GM11168 (cell line): Measurements from ENCODE around the gene CFAP100.

Source experiments
- in situ Hi-C: fragments of 300-500 bp; cut with MboI; formaldehyde crosslinking; loops from one replicate; pipeline ENCODE4 v1.12.0; 2022; ENCODE audit warnings: low sequenced_read_pairs; ENCODE audit not compliant: unreplicated experiment

Gene CFAP100

DNA sequence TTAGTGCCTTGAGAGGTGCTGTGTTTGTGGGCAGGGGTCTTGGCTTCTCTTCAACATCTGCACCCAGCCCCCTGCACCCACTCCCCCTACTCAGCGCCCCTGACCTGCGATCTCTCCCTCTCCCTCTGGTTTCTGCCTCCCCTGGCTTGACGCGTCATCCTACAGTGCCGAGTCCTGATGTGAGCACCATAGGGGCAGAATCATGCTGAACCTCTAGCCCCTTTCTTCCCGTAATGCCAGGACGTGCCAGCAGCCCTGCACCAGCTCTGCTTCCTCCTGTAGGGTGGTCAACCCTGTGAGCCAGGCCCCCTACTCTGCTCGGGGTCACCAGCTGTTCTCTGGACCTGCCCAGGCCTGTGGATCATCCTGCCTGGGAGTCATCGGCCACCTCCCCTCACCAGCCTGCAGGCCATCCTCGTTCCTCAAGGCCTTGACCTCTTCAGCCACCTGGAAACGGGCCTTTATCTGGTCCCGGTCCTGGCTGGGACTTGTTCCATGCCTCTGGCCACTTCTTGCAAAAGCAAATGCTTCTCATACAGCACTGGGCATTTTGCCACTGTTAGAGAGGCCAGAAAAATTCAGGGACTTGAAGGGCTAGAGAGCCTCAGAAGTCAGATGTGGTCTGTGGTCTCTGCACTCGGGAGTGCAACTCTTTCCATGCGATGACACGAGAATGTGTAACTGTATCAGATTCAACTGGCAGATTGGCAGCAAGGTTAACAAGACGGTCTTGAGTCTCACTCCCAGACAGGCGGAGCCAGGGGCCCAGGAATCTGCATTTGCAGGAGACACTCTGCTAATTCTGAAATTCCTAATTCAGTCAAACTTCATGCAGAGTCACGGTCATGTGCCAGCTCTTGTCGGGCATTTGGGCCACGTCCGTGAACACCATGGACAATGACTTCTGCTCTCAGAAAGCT is 20.8 kb upstream of the CFAP100 start:
- in situ Hi-C loops = no loop called here

DNA sequence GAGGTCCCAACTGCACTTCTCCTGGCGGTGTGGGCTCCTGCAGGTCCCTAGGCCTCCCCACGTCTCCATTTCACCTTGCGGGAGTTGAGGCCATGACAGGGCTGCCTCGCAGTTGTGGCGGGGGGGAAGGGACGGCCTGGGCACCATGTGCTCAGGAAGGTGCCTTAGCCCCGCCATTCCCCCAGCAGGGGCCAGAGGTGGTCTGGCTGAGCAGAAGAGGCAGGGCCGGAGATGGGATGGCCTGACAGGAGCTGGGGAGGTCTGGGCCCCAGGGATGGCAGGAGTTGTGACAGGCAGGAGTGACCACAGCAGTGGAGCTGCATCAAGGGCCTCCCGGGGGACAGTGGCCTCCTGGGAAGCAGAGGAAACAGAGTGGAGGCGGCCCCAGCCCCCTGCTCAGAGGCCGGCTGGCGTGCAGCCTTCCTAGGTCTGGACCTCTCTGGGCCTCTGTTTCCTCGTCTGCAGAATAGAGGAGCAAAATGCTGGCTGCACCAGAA is 18.8 kb upstream of the CFAP100 start:
- in situ Hi-C loops = loop anchor here (25.0 kb wide), 1 partner anchor 239 kb away; no protein-coding TSS in a partner anchor

DNA sequence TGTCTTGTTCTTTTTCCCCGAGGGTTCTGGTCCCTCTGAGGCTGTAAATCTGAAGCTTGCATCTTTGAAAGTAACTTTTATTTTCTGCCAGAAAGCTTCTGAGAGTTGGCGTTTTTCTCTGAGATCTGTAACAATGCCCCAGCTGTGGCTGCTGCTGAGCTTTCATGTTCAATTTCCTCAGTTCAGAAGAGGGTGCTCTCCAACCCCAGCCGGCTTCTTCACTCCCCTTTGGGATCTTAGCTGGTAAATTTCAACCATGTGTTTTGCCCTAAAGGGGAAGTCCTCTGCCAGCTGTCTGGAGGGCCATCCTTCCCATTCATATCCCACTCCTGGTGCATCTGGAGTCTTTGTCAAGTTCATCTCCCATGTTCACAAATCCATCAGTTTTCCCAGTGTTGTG is 18.3 kb upstream of the CFAP100 start:
- in situ Hi-C loops = loop anchor here (25.0 kb wide), 1 partner anchor 239 kb away; no protein-coding TSS in a partner anchor

DNA sequence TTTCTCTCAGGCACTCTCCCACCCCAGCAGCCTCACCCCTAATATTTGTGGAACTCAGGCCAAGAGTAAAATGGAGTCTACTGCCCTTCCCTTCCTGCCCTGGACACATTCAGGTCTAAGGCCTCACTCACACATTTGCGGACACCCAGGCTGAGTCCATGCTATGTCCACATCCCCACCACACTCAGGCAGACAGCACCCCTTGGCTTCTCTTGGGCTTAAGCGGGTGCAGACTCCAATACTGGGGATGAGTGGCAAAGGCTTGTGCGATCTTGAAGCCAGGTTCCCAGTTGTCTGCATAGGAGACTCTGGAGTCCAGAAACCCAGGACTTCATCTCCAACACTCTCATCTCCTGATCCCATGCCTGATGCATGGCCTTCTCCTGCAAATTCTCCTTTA is 17.5 kb upstream of the CFAP100 start:
- in situ Hi-C loops = loop anchor here (25.0 kb wide), 1 partner anchor 240 kb away; no protein-coding TSS in a partner anchor

DNA sequence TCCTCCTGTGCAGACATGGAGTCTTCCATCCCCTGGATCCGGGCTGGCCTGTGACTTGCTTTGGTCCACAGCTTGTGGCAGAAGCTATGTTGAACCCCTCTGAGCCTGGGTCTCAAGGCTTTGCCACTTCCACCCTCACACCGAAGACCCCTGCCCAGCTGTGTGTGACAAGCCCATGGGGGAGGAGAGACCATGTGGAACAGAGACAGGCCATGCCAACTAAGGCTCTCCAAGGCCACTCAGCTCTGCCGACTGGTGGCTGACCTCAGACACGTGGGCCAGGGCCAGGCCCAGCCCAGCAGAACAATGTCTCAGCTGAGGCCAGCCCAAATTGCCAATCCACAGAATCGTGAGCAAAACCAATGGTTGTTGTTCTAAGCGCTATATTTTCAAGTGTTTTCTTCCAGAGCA is 16.4 kb upstream of the CFAP100 start:
- in situ Hi-C loops = loop anchor here (25.0 kb wide), 1 partner anchor 241 kb away; no protein-coding TSS in a partner anchor

DNA sequence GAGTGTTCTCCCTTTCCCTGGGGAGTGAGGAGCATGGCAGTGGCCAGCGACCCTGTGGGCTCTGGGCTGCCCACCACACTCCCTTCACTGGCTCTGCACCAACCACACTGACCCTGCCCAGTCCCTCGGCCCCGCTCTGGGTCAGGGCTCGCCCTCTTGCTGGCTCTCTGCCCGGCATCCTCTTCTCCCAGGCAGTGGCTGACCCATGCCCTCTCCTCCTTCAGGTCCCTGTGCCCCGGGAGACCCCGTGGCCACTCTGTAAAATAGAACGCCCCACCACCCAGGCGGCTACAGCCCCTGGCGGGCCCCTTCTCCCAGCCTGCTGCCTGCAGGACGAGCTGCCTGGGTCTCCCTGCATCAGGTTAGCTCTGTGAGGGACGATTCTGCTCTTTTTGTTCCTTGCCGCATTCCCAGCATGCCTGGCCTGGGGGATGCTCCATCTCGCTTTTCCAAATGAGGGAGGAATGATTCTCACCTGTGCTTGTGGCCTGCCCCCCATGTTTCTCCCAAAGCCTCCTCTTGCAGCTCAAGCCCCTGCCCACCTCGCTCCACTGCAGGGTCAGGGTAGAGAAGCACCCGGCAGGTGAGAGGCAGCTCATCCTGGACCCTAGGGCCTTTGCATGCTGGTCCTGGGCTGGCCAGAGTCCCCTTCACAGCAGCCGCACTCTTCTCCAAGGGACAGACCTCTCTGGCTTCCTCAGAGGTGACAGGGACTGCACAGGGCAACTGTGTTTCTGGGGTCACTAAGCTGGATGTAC is 14.5 kb upstream of the CFAP100 start:
- in situ Hi-C loops = loop anchor here (25.0 kb wide), 1 partner anchor 243 kb away; no protein-coding TSS in a partner anchor

DNA sequence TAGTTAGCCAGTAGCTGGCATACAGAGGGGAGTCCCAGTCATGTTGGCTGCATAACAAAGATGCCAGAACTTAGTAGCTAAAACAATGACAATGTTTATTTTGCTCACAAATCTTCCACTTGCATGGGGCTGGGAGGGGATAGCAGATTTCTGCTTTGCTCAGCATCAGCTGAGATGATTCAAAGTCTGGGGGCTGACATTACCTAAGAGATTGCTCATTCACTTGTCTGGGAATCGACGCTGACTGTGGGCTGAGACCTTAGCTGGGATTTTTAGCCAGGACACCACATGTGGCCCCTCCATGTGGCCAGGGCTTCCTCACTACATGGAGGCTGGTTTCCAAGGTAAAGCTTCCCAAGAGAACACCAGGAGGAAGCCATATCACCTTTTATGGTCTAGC is 12.7 kb upstream of the CFAP100 start:
- in situ Hi-C loops = loop anchor here (25.0 kb wide), 1 partner anchor 245 kb away; no protein-coding TSS in a partner anchor

DNA sequence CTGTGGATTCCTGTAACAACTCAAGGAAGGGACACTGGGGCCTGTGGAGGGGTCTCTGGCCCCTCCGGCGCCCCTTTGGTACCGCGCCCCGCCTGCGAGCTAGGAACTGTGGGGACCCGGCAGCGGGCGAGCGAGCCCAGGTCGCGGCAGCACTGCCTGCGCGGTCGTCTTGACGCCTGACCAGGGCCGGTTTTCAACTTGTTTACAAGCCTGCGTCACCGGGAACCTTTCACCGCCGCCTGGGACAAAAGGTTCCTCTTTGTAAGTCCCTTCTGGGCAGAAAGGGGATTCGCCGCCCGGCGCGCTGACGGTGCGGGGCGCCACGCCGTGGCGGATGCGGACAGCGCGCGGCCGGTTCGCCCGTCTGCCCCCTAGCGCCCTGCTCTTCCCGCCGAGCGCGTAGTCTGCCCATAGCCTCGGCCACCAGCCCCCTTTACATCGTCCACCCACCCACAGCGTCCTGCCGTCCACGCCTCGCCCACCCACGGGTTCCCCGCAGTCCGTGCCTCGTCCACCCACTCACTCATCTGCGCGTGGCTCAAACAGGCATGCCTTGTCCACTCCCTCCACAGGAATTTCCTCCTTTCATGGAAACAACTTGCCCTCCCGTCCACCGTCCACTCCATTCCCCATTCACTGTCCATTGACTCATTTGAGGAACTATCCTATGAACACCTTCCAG is 5.5 kb upstream of the CFAP100 start:
- in situ Hi-C loops = loop anchor here (25.0 kb wide), 1 partner anchor 252 kb away; no protein-coding TSS in a partner anchor

DNA sequence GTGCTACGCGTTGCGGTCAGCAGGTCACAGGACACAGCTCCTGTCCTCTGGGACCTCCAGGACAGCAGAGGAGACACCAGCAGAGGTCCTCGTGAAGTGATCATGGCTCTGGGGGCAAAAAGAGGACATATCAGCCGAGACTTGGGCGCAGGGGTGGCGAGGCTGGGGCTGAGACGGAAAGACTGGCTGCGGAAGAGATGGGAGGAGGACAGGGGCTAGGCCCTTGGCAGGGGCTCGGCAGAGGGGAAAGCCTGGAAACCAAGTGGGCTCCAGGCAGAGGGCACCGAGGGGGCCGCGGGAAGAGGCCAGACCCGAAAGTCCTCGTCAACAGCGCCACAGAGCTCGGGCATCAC is 4.9 kb upstream of the CFAP100 start:
- in situ Hi-C loops = loop anchor here (25.0 kb wide), 1 partner anchor 252 kb away; no protein-coding TSS in a partner anchor

DNA sequence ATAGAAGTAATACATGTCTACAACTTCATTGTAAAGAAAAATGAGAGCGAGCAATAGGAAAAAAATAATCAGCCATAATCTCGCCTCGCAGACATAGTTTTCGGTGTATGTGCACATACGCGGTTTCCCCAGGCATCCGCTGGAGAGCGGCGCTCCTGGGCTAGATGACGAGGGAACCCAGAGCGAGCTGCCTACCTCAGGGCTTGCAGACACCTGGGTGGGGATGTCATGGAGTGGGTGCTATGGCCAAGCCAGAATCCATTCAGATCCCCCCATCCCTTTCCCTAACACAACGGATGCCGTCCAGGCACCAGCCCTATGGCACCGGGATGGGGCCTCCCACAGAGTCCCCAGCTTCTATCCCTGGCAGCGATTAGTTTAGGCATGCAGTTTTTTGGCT is 4.5 kb upstream of the CFAP100 start:
- in situ Hi-C loops = loop anchor here (25.0 kb wide), 1 partner anchor 253 kb away; no protein-coding TSS in a partner anchor

DNA sequence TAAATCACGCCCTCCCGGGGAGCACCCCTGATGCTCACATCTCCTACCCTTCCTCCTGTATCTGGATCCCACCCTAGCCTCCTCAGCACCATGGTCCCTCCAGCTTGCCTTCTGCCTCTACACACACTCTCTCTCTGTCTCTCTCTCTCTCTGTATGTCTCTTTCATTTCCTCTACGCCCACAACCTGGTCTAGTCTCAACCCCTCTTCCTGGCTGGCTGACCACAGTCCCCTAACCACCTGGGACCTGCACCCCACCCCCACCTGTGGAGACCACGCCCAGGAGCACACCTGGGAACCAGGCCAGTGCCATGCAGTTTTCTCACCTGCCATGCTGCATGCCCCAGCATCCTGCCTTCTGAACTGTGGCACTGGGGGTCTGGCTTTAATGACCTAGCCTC is 4.0 kb upstream of the CFAP100 start:
- in situ Hi-C loops = loop anchor here (25.0 kb wide), 1 partner anchor 253 kb away; no protein-coding TSS in a partner anchor

DNA sequence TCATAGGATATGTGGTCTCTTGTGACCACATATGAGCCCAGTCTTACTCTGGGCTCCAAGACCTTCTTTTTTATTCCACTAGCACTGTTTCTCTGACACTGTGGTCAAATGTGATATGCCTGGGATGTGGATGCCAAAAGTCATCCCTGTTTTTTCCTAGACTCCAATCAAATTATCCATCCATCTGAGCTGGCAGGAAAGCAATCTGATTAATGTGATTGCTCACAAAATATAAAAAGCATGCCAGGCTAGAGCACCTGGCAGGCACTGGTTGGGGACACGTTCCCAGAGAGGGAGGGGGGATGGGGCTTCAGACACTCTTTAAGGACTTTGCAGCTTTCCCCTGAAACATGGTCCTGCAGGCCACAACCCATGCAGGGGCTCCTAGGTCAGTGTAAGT is 3.1 kb upstream of the CFAP100 start:
- in situ Hi-C loops = loop anchor here (25.0 kb wide), 1 partner anchor 254 kb away; no protein-coding TSS in a partner anchor

DNA sequence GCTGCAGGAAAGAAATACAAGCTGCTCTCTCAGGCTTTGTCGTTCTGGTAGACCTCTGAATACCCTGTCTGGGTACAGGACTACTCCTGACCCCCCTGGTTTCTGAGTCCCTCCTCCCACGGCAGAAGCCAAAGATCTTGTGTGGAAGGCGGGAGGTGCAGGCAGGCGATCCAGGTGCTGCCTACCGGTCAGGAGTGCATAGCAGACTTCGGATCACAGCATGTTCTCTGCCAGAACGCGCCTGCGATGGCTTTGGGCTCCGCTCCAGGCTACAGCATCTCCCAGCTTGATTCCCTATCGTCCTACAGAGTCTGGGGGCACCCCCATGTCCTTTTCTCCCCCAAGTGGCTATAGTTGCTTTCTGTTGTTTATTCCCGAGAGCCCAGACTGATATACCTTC is 2.5 kb upstream of the CFAP100 start:
- in situ Hi-C loops = loop anchor here (25.0 kb wide), 1 partner anchor 255 kb away; no protein-coding TSS in a partner anchor

DNA sequence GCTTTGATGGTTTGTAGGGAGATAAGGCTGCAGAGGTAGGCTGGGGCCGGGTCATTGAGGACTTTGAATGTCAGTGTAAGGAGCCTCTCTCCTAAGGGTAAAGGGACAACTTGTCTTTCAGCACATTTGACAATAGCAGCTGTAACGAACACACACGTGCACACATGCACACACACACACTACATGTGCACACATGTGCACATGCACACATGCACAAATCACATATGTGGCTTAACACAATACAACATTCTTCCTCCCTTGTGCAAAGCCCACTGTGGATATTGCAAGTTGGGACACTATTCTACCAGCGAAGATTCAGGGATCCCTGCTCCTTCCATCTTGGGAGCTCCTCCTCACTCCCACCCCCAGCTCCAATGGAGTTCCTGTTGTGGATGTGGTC is 1.1 kb upstream of the CFAP100 start:
- in situ Hi-C loops = loop anchor here (25.0 kb wide), 1 partner anchor 256 kb away; no protein-coding TSS in a partner anchor

DNA sequence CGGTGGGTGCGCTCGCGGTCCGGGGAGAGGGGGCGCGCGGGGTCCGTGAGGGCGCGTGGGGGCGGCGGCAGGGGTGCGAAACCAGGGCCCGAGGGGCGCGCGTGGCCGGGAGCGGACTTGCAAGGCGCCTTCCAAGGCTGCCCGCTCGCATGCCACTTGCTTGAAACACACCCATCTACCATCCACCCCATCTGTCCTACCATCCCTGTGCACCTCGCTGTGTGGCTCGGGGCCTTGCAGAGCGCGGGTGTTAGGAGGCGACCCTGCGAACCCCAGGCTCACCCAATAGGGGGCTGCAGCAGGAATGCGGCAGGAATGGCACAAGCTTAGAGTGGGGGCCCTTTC is 240 bp downstream of the CFAP100 start:
- in situ Hi-C loops = loop anchor here (25.0 kb wide), 1 partner anchor 258 kb away; no protein-coding TSS in a partner anchor

DNA sequence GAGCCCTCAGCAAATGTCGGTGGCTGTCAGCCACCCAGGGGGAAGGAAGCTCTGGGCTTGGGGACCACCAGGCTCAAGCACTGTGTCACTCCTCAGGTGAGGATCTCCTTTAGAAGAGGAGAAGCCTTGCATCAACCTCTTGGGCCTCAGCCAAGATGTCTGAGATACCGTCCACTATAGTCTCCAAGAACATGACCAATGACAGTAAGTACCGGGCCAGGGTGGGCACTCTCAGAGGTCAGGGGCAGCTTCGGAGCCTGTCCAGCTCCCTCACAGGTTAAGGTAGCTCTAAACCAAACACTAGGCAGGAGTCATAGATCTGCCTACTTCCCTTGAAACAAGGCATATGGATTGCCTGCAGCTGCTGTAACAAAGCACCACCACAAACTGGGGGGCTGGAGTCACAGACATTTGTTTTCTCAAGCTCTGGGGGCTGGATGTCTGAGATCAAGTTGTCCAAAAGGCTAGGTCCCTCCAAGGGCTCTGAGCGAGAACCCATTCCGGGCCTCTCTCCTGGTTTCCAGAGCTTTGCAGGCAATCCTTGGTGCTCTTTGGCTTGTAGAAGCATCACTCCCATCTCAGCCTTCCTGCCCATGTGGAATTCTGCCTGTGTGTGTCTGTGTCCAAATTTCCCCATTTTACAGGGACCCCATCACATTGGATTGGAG is 1.3 kb downstream of the CFAP100 start:
- in situ Hi-C loops = loop anchor here (25.0 kb wide), 1 partner anchor 259 kb away; no protein-coding TSS in a partner anchor

DNA sequence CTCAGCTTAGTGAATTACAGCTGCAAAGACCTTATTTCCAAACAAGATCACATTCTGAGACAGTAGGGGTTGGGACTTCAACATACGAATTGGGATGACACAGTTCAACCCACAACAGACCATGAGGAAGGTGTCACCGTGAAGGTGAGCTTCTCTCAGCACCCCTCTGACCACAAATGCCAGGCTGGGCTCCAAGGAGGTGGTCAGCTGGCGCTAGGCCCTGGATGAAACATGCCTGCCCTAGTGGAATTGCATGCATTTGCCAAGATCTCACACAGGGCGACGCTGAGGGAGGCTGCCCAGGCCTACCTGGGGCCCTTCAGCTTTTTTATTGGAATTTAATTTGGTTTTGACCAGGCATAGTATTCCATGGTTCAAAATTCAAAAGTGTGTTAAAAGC is 1.8 kb downstream of the CFAP100 start:
- in situ Hi-C loops = loop anchor here (25.0 kb wide), 1 partner anchor 259 kb away; no protein-coding TSS in a partner anchor

DNA sequence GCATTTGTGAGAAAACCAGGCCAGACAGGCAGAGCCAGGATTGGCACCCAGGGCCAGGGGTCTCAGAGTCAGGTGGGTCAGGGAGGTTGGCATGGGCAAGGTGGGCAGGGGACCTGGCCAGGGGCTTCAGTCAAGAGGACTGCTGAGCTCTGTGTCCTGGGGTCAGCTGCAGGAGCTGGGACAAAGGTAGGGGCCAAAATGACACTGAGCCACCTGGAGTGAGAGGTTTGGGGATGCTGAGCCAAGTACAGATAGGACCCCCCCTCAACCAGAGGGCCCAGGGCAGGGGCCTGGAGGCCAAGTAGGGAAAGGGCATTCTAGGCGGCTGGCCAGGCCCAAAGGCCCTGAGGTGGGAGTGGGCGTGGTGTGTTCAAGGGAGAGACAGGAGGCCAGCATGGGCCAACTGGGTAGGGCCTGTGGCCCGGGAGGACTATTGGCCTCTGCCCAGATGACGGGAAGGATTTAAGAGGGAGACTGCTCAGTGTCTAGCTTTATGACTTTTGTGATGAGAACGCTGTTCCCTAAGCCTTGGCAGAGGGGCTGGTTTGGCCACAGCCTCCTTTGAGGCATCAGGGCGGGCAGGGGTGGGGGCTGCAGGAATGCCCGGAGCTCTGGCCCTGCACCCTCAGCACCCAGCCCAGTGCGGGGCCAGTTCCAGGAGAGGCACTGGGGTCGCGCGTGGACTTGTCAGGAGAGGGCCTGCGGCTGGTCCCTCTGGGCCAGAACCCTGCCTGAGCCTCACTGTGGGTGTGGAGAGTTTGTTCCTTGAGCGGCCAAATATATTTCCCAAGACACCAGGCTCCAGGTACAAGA is 3.1 kb downstream of the CFAP100 start:
- in situ Hi-C loops = loop anchor here (25.0 kb wide), 1 partner anchor 261 kb away; no protein-coding TSS in a partner anchor
